ENCODE measurements around the gene SLC38A7.

SLC38A7 gene

DNA sequence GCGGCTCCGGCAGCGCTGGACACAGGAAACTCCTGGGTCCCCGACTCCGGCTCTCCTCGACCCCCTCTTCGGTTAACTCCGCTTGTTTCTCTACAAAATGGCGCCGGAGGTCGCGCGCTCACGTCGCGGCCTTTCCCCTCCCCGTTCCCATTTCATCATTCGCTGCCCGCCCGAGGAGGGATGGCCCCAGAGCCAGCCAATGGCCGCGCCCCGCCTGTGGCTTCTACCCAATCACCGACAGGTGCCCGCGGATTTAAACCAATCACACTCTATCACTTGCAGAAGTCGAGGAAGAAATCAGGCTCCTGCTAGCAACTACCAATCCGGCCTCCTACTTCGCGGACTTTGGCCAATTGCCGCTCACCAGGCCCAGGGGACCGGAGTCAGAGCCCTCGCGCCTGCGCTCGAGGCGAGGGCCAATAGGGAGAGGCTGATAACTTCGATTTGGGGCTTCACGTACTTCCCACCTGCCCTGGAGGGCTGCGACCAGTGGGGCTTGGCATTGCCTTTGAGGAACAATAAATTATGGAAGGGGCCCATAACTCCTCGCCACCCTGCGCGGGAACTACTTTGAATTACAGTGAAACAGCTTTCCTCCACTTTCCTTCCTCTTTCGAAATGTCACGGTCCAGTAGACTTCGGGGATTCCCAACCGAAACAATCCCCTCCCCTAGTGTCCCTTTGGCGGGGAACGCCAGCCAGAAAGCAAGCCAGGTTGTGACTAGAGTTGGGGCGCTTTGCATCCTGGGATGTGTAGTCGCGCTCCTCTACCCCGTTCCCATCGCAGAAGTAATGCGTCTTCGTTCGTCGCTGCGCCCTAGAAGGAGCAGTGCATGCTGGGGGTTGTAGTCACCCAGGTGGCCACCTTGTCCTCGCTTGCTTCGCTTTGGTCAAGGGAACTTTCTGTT is 54.6 kb downstream of the SLC38A7 start, which contains the start of gene CNOT1:
Gene CNOT1, minus strand, starts transcription at position 94 of the 908 bp plus-strand sequence. CDS start 30,489 bp downstream, outside the sequence.
- H3K4me3 ChIP-seq (ENCODE audit: control insufficient read depth, low read depth, low read length) = peak within 1 kb of the TSS; percentile 93
- peak; percentile 99 for DNase-seq (ENCODE audit: low read depth)
- TF ChIP-seq CTCF (IDR thresholded peaks at IDR 0.05; ENCODE audit: control insufficient read depth, insufficient read depth, low read depth, low read length, missing control alignments) = no peak

GRCh38 chr16:58628845-58629732 is 55.5 kb downstream of the SLC38A7 start:
- TF ChIP-seq CTCF (IDR thresholded peaks at IDR 0.05; ENCODE audit: control insufficient read depth, insufficient read depth, low read depth, low read length, missing control alignments) = no peak
- H3K4me3 ChIP-seq (ENCODE audit: control insufficient read depth, low read depth, low read length) = peak overlapping the region; percentile 93
- DNase-seq (ENCODE audit: low read depth) = no peak

GRCh38 chr16:58624209-58624608 is 60.4 kb downstream of the SLC38A7 start:
- DNase-seq (ENCODE audit: low read depth) = no peak
- no peak overlapping the region for H3K4me3 ChIP-seq (ENCODE audit: control insufficient read depth, low read depth, low read length)
- no peak for TF ChIP-seq CTCF (IDR thresholded peaks at IDR 0.05; ENCODE audit: control insufficient read depth, insufficient read depth, low read depth, low read length, missing control alignments)

DNA sequence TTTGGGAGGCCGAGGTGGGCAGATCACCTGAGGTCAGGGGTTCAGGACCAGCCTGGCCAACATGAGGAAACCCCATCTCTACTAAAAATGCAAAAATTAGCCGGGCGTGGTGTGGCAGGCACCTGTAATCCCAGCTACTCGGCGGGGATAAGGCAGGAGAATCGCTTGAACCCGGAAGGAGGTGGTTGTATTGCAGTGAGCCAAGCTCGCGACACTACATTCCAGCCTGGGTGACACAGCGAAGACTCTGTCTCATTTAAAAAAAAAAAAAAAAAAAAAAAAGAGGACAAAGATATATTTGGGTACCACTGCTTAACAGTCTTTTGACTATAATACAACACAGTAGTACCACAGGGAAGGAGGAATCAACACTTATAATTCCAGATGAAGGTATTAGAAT is 64.2 kb downstream of the SLC38A7 start:
- DNase-seq (ENCODE audit: low read depth) = no peak
- no peak overlapping the region for H3K4me3 ChIP-seq (ENCODE audit: control insufficient read depth, low read depth, low read length)
- TF ChIP-seq CTCF (IDR thresholded peaks at IDR 0.05; ENCODE audit: control insufficient read depth, insufficient read depth, low read depth, low read length, missing control alignments) = no peak

DNA sequence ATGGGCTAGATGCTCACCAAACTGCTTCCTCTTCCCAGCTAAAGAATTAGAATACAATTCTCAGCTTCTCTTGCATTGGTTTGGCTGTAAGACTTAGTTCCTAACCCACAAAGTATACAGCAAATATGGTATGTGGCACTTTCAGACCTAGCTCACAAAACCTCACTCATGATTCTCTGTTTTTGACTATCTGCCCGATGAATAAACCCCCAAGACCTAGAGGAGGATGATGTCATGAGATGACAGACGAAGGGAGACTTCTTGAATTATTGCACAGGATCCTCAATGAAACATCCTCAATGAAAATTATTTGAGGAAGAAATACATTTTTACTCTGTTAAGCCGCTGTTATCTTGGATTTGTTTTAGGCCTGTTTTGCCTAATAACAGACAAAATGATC is 69.3 kb downstream of the SLC38A7 start:
- no peak for DNase-seq (ENCODE audit: low read depth)
- no peak overlapping the region for H3K4me3 ChIP-seq (ENCODE audit: control insufficient read depth, low read depth, low read length)
- no peak for TF ChIP-seq CTCF (IDR thresholded peaks at IDR 0.05; ENCODE audit: control insufficient read depth, insufficient read depth, low read depth, low read length, missing control alignments)

All from AG09309 (cell line).